BE2C (cell line): Measurements from ENCODE around the gene UROC1.

Experiments used
- DNase-seq: peaks from one replicate; pipeline ENCODE4 v3.0.0-alpha.2; 2020
- H3K27me3 ChIP-seq: fragments of 250-450 bp; sonication (Bioruptor Pico); 2 replicates; pipeline ENCODE4 v1.5.1; 2020; ENCODE audit warnings: mild to moderate bottlenecking
- H3K36me3 ChIP-seq: fragments of 250-450 bp; sonication (Bioruptor Pico); 2 replicates; pipeline ENCODE4 v1.5.1; 2020; ENCODE audit warnings: mild to moderate bottlenecking
- H3K4me1 ChIP-seq: fragments of 250-450 bp; sonication (Bioruptor Pico); 2 replicates; pipeline ENCODE4 v1.5.1; 2020
- H3K4me3 ChIP-seq: 2 replicates; pipeline ENCODE4 v1.5.1; 2011; ENCODE audit warnings: low read depth, low read length
- H3K9me3 ChIP-seq: fragments of 250-450 bp; sonication (Bioruptor Pico); 2 replicates; pipeline ENCODE4 v1.5.1; 2020
- TF ChIP-seq, protein P1 (sequence below): IDR thresholded peaks from 2 replicates; pipeline ENCODE4 v1.5.1; 2012; ENCODE audit warnings: mild to moderate bottlenecking, low read depth, low read length

UROC1 gene

DNA sequence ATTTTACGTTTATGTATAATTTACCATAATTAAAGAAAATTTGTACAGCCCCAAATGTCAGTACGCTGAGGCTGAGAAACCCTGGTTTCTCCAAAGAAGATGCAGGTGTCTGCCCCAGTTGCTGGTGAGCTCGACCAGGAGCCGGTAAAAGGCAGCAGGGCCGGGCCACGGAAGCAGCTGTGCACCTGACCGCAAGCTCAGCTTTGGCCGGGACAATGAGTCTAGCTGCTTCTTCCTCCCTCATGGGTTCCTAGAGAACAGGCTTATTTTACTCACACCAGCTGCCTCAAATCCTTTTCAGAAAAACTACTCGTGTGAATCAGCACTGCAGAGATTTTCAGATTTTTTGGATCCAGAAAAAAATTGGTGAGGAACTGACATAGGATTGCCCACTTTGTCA, 23.8 kb downstream of the UROC1 start:
- H3K36me3 ChIP-seq, result no peaks in the 10 kb centered on the region
- H3K4me3 ChIP-seq, result no peak overlapping the region
- H3K4me1 ChIP-seq, result no peaks in the 10 kb centered on the region
- H3K27me3 ChIP-seq, result no peaks in the 10 kb centered on the region
- TF ChIP-seq, protein P1, sequence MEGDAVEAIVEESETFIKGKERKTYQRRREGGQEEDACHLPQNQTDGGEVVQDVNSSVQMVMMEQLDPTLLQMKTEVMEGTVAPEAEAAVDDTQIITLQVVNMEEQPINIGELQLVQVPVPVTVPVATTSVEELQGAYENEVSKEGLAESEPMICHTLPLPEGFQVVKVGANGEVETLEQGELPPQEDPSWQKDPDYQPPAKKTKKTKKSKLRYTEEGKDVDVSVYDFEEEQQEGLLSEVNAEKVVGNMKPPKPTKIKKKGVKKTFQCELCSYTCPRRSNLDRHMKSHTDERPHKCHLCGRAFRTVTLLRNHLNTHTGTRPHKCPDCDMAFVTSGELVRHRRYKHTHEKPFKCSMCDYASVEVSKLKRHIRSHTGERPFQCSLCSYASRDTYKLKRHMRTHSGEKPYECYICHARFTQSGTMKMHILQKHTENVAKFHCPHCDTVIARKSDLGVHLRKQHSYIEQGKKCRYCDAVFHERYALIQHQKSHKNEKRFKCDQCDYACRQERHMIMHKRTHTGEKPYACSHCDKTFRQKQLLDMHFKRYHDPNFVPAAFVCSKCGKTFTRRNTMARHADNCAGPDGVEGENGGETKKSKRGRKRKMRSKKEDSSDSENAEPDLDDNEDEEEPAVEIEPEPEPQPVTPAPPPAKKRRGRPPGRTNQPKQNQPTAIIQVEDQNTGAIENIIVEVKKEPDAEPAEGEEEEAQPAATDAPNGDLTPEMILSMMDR, result no peak
- no peak for DNase-seq
- no peaks in the 10 kb centered on the region for H3K9me3 ChIP-seq

DNA sequence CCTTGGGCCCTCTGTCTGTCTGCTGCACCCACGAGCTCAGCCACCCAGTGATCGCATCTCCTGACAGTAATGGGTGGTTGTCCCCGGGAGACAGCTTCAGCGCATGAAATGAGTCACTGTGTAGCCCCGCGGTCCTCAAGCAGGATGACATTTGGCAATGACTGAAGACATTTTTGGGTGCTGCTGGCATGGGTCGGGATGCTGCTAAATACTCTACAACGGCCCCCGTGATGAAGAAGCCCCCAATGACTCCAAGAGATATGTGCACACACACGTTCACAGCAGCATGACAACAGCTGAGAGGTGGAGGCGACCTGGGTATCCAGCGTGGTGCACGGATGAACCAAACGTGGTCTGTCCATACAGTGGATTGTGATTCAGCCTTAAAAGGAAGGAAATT, 24.5 kb downstream of the UROC1 start:
- no peaks in the 10 kb centered on the region for H3K27me3 ChIP-seq
- TF ChIP-seq, protein P1, result no peak
- no peaks in the 10 kb centered on the region for H3K4me1 ChIP-seq

DNA sequence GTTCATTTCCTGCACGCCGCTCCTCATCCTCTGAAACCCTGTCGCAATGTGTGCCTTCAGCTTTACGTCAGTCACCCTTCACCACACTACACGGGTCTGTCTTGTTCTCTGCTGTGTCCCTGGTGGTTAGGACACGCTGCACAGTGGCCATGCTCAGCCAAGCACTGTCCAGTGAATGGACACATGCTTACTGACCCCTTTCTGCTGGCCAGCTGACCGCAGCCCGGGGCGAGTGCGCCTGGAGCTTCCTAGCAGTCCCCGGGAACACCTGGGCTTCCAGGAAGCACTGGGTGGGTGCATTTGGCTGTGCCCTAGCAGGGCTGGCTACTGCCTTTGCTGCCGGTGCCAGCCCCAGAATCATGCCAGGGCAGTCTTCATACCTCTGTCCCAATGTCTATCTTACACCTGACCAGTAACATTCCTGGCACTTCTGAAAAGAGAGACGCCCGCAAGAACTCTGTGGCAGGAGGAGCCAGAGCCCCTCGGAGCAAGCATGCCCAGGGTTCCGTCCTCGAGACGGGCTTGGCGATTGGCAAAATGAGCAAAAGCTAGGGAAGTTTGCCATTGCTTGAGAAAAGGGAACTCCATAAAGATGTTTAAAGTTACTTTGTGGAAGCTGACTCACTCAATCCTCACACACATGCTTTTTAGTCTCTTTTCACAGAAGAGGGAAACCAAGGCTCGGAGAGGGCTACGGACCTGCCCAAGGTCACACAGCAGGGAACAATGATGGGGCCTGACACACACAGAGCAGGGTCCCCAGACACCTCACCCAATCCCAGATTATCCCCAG, 26.2 kb downstream of the UROC1 start:
- no peaks in the 10 kb centered on the region for H3K27me3 ChIP-seq
- DNase-seq, result no peak
- H3K4me3 ChIP-seq, result no peak overlapping the region
- H3K9me3 ChIP-seq, result no peaks in the 10 kb centered on the region
- TF ChIP-seq, protein P1, result no peak
- H3K4me1 ChIP-seq, result no peaks in the 10 kb centered on the region
- H3K36me3 ChIP-seq, result no peaks in the 10 kb centered on the region

More for the DNA sequence above, 24.5 kb downstream of the UROC1 start:
- no peaks in the 10 kb centered on the region for H3K36me3 ChIP-seq
- no peak for DNase-seq
- H3K4me3 ChIP-seq, result no peak overlapping the region
- no peaks in the 10 kb centered on the region for H3K9me3 ChIP-seq

DNA sequence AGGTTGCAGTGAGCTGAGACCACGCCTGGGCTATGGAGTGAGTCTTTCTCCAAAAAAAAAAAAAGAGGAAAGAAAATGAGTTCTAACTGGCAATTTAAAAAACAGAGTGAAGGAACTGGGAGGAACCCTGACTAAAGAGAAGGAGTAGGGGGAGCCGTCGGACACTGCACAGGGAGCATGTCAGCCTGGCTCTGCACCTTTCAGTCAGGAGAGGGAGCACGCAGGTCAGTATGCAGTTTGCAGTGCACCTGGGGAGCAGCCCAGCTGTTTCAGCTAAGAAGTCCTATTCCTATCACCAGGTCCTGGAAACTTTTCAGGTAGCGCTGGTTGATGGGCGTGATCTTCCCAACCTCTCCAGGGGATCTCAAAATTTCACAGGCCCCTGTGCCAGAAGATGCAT, 27.0 kb downstream of the UROC1 start:
- H3K4me1 ChIP-seq, result no peaks in the 10 kb centered on the region
- no peak overlapping the region for H3K4me3 ChIP-seq
- no peaks in the 10 kb centered on the region for H3K9me3 ChIP-seq
- DNase-seq, result no peak
- H3K36me3 ChIP-seq, result no peaks in the 10 kb centered on the region
- TF ChIP-seq, protein P1, result no peak
- no peaks in the 10 kb centered on the region for H3K27me3 ChIP-seq

DNA sequence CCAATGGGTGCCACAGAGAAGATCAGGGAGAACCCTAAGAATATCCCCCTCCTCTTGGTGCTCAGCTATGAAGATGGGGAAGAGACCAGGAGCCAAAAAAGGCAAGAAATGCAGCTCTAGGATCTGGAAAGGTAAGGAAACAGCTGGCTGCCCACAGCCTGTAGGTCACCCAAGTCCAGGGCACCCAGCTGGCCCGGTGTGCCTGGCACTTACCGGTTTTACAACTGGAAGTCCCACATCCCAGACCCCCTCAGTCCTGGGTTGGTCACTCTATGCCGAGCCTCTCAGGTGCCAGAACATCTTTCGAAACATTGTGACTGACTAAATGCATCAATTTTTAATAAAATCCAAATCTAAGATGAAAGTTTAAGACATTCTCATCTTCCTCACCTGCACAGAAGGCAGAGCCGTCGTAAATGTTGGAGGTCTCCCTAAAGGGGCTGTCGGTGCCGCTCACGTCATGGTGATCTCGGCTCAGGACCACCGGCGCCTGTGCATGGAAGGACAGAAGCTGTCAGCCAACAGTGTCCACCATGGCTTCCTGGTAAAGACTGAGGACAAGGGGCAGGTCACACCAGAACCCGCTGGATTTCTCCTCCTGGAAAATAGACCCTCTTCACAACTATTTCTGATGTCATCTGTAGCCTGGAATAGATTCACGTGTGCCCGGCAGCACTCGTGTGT, 28.5 kb downstream of the UROC1 start:
- TF ChIP-seq, protein P1, result no peak
- Histone ChIP-seq H3K27me3 (no peaks in the 10 kb centered on the region), H3K36me3 (no peaks in the 10 kb centered on the region), H3K9me3 (no peaks in the 10 kb centered on the region), H3K4me3 (no peak overlapping the region), H3K4me1 (no peaks in the 10 kb centered on the region)
- no peak for DNase-seq

DNA sequence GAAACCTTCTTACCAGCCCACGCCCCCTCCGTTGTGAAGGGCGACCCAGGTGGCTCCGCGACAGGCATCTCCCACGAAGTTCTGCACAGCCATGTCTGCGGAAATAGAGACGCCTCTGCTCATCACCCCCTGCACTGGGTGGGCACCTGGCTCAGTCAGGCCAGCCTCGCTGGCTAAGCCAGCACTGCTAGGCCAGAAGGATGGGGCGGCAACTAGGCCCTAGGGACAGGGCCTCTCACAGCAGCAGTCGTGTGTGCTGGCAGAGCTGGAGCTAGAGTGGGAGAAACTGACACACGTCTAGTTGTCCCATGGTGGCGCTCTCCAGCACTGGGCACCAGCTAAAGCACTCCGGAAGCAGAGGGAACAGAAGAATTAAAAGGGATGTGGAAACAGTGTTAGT, 29.4 kb downstream of the UROC1 start:
- DNase-seq, result no peak

More for the DNA sequence above, 29.4 kb downstream of the UROC1 start:
- Histone ChIP-seq H3K4me1 (no peaks in the 10 kb centered on the region), H3K27me3 (no peaks in the 10 kb centered on the region), H3K36me3 (no peaks in the 10 kb centered on the region), H3K9me3 (no peaks in the 10 kb centered on the region), H3K4me3 (no peak overlapping the region)
- TF ChIP-seq, protein P1, result no peak
